ENCODE data around the gene PGRMC2. TPM values are rescaled to one million over a fixed set of nuclear protein-coding genes. Genes with fewer than 3 reads are reported as not detected.

The PGRMC2 gene
- polyA plus RNA-seq (2013) = 38.7 TPM

GRCh38 chr4:128287141-128287870 is at the start of gene PGRMC2:
Gene PGRMC2, minus strand, starts transcription at chr4:128287813. Its CDS starts 23 bp downstream, at chr4:128287790.
- Histone ChIP-seq H3K27me3 (replicated peaks in 2 of 5; ENCODE audit: control insufficient read depth in 4 of 5, insufficient read depth in 5 of 5, low read length in 4 of 5) (no peaks in the 10 kb centered on the region), H3K36me3 (ENCODE audit: control insufficient read depth in 4 of 4, insufficient read depth in 4 of 4, low read length in 3 of 4) (peaks cover 0 to 7% (median under 1%) of the 10 kb centered on the region in 4 experiments), H3K4me1 (ENCODE audit: control extremely low read depth in 1 of 4, control insufficient read depth in 4 of 4, insufficient read depth in 4 of 4, low read length in 3 of 4) (peaks cover 13 to 37% (median 29%) of the 10 kb centered on the region in 4 experiments), H3K9me3 (ENCODE audit: control extremely low read depth in 1 of 5, control insufficient read depth in 4 of 5, insufficient read depth in 2 of 5, low read depth in 1 of 5, low read length in 4 of 5) (no peaks in the 10 kb centered on the region), H3K27ac (ENCODE audit: insufficient read depth in 1 of 2, low read depth in 1 of 2, low read length in 2 of 2, poor library complexity in 1 of 2, severe bottlenecking in 2 of 2) (peak within 1 kb of the TSS; percentile 50 to 83), H3K4me3 (ENCODE audit: control insufficient read depth in 1 of 7, extremely low read depth in 1 of 7, insufficient read depth in 4 of 7, low read depth in 2 of 7, low read length in 6 of 7) (peak within 1 kb of the TSS; percentile 79 to 97 (median 87))
- POLR2A ChIA-PET = interaction anchor here (1.0 kb wide), 1 partner anchor 322 kb away, joined by 3 read pairs; the partner anchor contains the start of genes ABHD18 and MFSD8
- WGBS (ENCODE audit: insufficient coverage) = 0% methylated on average over 17 of the region's 67 CpGs
- DNase-seq = peak in 2 of 3 donors; percentile 5 to 64
- CTCF ChIA-PET = interaction anchor here (1.1 kb wide), 2 partner anchors 11 to 18 kb away, joined by 3 read pairs; no protein-coding TSS in a partner anchor

GRCh38 chr4:128335541-128335940 is 47.9 kb upstream of the PGRMC2 start:
- Histone ChIP-seq H3K27ac (ENCODE audit: insufficient read depth in 1 of 2, low read depth in 1 of 2, low read length in 2 of 2, poor library complexity in 1 of 2, severe bottlenecking in 2 of 2) (no peak overlapping the region), H3K4me3 (ENCODE audit: control insufficient read depth in 1 of 7, extremely low read depth in 1 of 7, insufficient read depth in 4 of 7, low read depth in 2 of 7, low read length in 6 of 7) (no peak overlapping the region), H3K9me3 (ENCODE audit: control extremely low read depth in 1 of 5, control insufficient read depth in 4 of 5, insufficient read depth in 2 of 5, low read depth in 1 of 5, low read length in 4 of 5) (no peaks in the 10 kb centered on the region), H3K4me1 (ENCODE audit: control extremely low read depth in 1 of 4, control insufficient read depth in 4 of 4, insufficient read depth in 4 of 4, low read length in 3 of 4) (no peaks in the 10 kb centered on the region), H3K27me3 (replicated peaks in 2 of 5; ENCODE audit: control insufficient read depth in 4 of 5, insufficient read depth in 5 of 5, low read length in 4 of 5) (no peaks in the 10 kb centered on the region), H3K36me3 (ENCODE audit: control insufficient read depth in 4 of 4, insufficient read depth in 4 of 4, low read length in 3 of 4) (no peaks in the 10 kb centered on the region)
- POLR2A ChIA-PET = no interaction called here
- CTCF ChIA-PET = no interaction called here
- DNase-seq = no peak
- 100% methylated on average over 1 of the region's 3 CpGs for WGBS (ENCODE audit: insufficient coverage)

GRCh38 chr4:128334256-128334655 is 46.6 kb upstream of the PGRMC2 start:
- POLR2A ChIA-PET = no interaction called here
- peak in 1 of 3 donors; percentile 20 for DNase-seq
- no peaks in the 10 kb centered on the region for H3K27me3 ChIP-seq (replicated peaks in 2 of 5; ENCODE audit: control insufficient read depth in 4 of 5, insufficient read depth in 5 of 5, low read length in 4 of 5)
- CTCF ChIA-PET = no interaction called here
- no peak overlapping the region for H3K27ac ChIP-seq (ENCODE audit: insufficient read depth in 1 of 2, low read depth in 1 of 2, low read length in 2 of 2, poor library complexity in 1 of 2, severe bottlenecking in 2 of 2)
- H3K36me3 ChIP-seq (ENCODE audit: control insufficient read depth in 4 of 4, insufficient read depth in 4 of 4, low read length in 3 of 4) = no peaks in the 10 kb centered on the region
- no peaks in the 10 kb centered on the region for H3K9me3 ChIP-seq (ENCODE audit: control extremely low read depth in 1 of 5, control insufficient read depth in 4 of 5, insufficient read depth in 2 of 5, low read depth in 1 of 5, low read length in 4 of 5)
- H3K4me3 ChIP-seq (ENCODE audit: control insufficient read depth in 1 of 7, extremely low read depth in 1 of 7, insufficient read depth in 4 of 7, low read depth in 2 of 7, low read length in 6 of 7) = no peak overlapping the region
- WGBS (ENCODE audit: insufficient coverage) = no CpG with 5 or more reads among the region's 2 CpGs
- H3K4me1 ChIP-seq (ENCODE audit: control extremely low read depth in 1 of 4, control insufficient read depth in 4 of 4, insufficient read depth in 4 of 4, low read length in 3 of 4) = no peaks in the 10 kb centered on the region

- Histone ChIP-seq H3K4me3 (ENCODE audit: control insufficient read depth in 1 of 7, extremely low read depth in 1 of 7, insufficient read depth in 4 of 7, low read depth in 2 of 7, low read length in 6 of 7) (no peak overlapping the region), H3K27me3 (replicated peaks in 2 of 5; ENCODE audit: control insufficient read depth in 4 of 5, insufficient read depth in 5 of 5, low read length in 4 of 5) (no peaks in the 10 kb centered on the region), H3K36me3 (ENCODE audit: control insufficient read depth in 4 of 4, insufficient read depth in 4 of 4, low read length in 3 of 4) (no peaks in the 10 kb centered on the region), H3K9me3 (ENCODE audit: control extremely low read depth in 1 of 5, control insufficient read depth in 4 of 5, insufficient read depth in 2 of 5, low read depth in 1 of 5, low read length in 4 of 5) (no peaks in the 10 kb centered on the region), H3K27ac (ENCODE audit: insufficient read depth in 1 of 2, low read depth in 1 of 2, low read length in 2 of 2, poor library complexity in 1 of 2, severe bottlenecking in 2 of 2) (no peak overlapping the region), H3K4me1 (ENCODE audit: control extremely low read depth in 1 of 4, control insufficient read depth in 4 of 4, insufficient read depth in 4 of 4, low read length in 3 of 4) (no peaks in the 10 kb centered on the region)
- ChIA-PET CTCF (no interaction called here), POLR2A (no interaction called here)
- DNase-seq = no peak
- 94% methylated on average over 4 of the region's 6 CpGs for WGBS (ENCODE audit: insufficient coverage)
Measured at GRCh38 chr4:128333309-128334018, 45.9 kb upstream of the PGRMC2 start.

GRCh38 chr4:128332081-128332480 is 44.5 kb upstream of the PGRMC2 start:
- ChIA-PET POLR2A (no interaction called here), CTCF (no interaction called here)
- H3K27ac ChIP-seq (ENCODE audit: insufficient read depth in 1 of 2, low read depth in 1 of 2, low read length in 2 of 2, poor library complexity in 1 of 2, severe bottlenecking in 2 of 2) = no peak overlapping the region
- no peaks in the 10 kb centered on the region for H3K27me3 ChIP-seq (replicated peaks in 2 of 5; ENCODE audit: control insufficient read depth in 4 of 5, insufficient read depth in 5 of 5, low read length in 4 of 5)
- no peaks in the 10 kb centered on the region for H3K4me1 ChIP-seq (ENCODE audit: control extremely low read depth in 1 of 4, control insufficient read depth in 4 of 4, insufficient read depth in 4 of 4, low read length in 3 of 4)
- no peaks in the 10 kb centered on the region for H3K9me3 ChIP-seq (ENCODE audit: control extremely low read depth in 1 of 5, control insufficient read depth in 4 of 5, insufficient read depth in 2 of 5, low read depth in 1 of 5, low read length in 4 of 5)
- DNase-seq = no peak
- H3K36me3 ChIP-seq (ENCODE audit: control insufficient read depth in 4 of 4, insufficient read depth in 4 of 4, low read length in 3 of 4) = no peaks in the 10 kb centered on the region
- no peak overlapping the region for H3K4me3 ChIP-seq (ENCODE audit: control insufficient read depth in 1 of 7, extremely low read depth in 1 of 7, insufficient read depth in 4 of 7, low read depth in 2 of 7, low read length in 6 of 7)

GRCh38 chr4:128329638-128330037 is 42.0 kb upstream of the PGRMC2 start:
- 100% methylated on average over 2 of the region's 4 CpGs for WGBS (ENCODE audit: insufficient coverage)
- Histone ChIP-seq H3K27ac (ENCODE audit: insufficient read depth in 1 of 2, low read depth in 1 of 2, low read length in 2 of 2, poor library complexity in 1 of 2, severe bottlenecking in 2 of 2) (no peak overlapping the region), H3K4me3 (ENCODE audit: control insufficient read depth in 1 of 7, extremely low read depth in 1 of 7, insufficient read depth in 4 of 7, low read depth in 2 of 7, low read length in 6 of 7) (peak overlapping the region in 1 of 7 experiments; percentile 14), H3K27me3 (replicated peaks in 2 of 5; ENCODE audit: control insufficient read depth in 4 of 5, insufficient read depth in 5 of 5, low read length in 4 of 5) (no peaks in the 10 kb centered on the region), H3K9me3 (ENCODE audit: control extremely low read depth in 1 of 5, control insufficient read depth in 4 of 5, insufficient read depth in 2 of 5, low read depth in 1 of 5, low read length in 4 of 5) (no peaks in the 10 kb centered on the region), H3K36me3 (ENCODE audit: control insufficient read depth in 4 of 4, insufficient read depth in 4 of 4, low read length in 3 of 4) (peaks cover 0 to 2% (median 0%) of the 10 kb centered on the region in 4 experiments), H3K4me1 (ENCODE audit: control extremely low read depth in 1 of 4, control insufficient read depth in 4 of 4, insufficient read depth in 4 of 4, low read length in 3 of 4) (no peaks in the 10 kb centered on the region)
- CTCF ChIA-PET = no interaction called here
- DNase-seq = no peak
- POLR2A ChIA-PET = no interaction called here

- Histone ChIP-seq H3K4me3 (ENCODE audit: control insufficient read depth in 1 of 7, extremely low read depth in 1 of 7, insufficient read depth in 4 of 7, low read depth in 2 of 7, low read length in 6 of 7) (no peak overlapping the region), H3K9me3 (ENCODE audit: control extremely low read depth in 1 of 5, control insufficient read depth in 4 of 5, insufficient read depth in 2 of 5, low read depth in 1 of 5, low read length in 4 of 5) (no peaks in the 10 kb centered on the region), H3K27me3 (replicated peaks in 2 of 5; ENCODE audit: control insufficient read depth in 4 of 5, insufficient read depth in 5 of 5, low read length in 4 of 5) (no peaks in the 10 kb centered on the region), H3K4me1 (ENCODE audit: control extremely low read depth in 1 of 4, control insufficient read depth in 4 of 4, insufficient read depth in 4 of 4, low read length in 3 of 4) (no peaks in the 10 kb centered on the region), H3K36me3 (ENCODE audit: control insufficient read depth in 4 of 4, insufficient read depth in 4 of 4, low read length in 3 of 4) (peaks cover 0 to 8% (median 3%) of the 10 kb centered on the region in 4 experiments), H3K27ac (ENCODE audit: insufficient read depth in 1 of 2, low read depth in 1 of 2, low read length in 2 of 2, poor library complexity in 1 of 2, severe bottlenecking in 2 of 2) (no peak overlapping the region)
- DNase-seq = no peak
- WGBS (ENCODE audit: insufficient coverage) = 98% methylated on average over 6 of the region's 6 CpGs
- ChIA-PET CTCF (no interaction called here), POLR2A (no interaction called here)
Measured at GRCh38 chr4:128328106-128328505, 40.5 kb upstream of the PGRMC2 start.
